GM21737 (cell line): ENCODE data around the gene RNLS.
"Not testable (repeated sequence)": the region's sequence is repeated elsewhere in the genome, so short reads cannot be mapped to it uniquely, and the experiment has no call there.

Experiments
- ATAC-seq: cut with Tn5 transposase; IDR thresholded peaks from one replicate; pipeline ENCODE4 v1.9.1; 2021; ENCODE audit warnings: mild to moderate bottlenecking, moderate library complexity; ENCODE audit not compliant: unreplicated experiment

Gene RNLS

DNA sequence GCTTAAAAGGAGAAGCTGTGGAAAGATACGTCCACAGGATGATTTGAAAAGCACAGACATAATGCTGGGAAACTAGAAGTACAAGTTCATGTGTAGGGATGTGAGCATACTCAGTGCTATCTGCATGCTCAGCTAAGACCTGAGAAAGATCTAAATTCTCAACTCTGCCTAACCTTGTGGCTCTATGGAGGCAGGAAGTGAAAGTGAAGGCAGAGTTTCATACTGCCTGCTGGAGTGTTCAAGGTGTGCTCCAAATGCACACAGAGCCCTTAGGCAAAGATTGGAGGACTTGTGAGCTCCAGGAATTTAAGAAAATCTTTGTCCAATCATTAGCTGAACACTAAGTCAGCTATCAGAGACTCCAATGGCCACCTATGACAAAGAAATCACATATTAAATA, 190.9 kb downstream of the RNLS start:
- peak; percentile 74 for ATAC-seq

DNA sequence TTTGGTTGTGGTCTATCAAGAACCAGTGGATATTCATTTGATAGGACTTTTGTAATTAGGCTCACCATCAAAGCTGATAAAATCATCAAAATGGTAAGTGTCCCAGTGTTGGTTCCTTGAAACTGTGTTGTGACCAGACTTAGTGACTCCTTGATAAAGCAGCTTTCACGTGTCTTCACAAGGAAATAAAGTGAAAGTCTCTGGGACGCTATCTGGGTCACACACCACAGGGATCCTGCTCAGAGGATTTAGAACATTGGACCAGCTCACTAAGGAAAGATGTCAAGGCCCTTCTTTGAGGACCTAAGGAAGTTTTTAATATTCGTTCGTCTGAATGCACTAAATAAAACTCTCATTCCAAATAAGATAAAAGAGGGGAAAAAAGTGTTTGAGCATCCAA, 193.1 kb downstream of the RNLS start:
- ATAC-seq = no peak

GRCh38 chr10:88389456-88389855, 193.7 kb downstream of the RNLS start:
- ATAC-seq = no peak

DNA sequence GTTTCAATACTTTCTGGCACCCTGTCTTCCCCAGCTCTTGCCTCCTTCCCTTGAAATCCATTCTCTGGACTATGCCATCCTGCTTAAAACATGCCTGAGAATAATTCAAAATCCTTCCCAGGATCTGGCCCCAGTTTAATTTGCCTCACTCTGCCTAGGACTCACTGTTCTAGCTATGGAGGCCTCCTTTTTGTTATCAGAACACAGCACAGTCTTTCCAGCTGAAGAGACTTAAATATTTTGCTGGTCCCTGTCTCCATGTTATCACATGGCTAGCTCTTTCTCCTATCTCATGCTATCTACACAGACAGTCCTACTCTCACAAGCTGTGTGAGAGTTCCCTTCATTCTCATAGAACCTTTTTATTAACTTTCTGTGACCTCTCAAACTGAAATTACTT, 194.8 kb downstream of the RNLS start:
- no peak for ATAC-seq

DNA sequence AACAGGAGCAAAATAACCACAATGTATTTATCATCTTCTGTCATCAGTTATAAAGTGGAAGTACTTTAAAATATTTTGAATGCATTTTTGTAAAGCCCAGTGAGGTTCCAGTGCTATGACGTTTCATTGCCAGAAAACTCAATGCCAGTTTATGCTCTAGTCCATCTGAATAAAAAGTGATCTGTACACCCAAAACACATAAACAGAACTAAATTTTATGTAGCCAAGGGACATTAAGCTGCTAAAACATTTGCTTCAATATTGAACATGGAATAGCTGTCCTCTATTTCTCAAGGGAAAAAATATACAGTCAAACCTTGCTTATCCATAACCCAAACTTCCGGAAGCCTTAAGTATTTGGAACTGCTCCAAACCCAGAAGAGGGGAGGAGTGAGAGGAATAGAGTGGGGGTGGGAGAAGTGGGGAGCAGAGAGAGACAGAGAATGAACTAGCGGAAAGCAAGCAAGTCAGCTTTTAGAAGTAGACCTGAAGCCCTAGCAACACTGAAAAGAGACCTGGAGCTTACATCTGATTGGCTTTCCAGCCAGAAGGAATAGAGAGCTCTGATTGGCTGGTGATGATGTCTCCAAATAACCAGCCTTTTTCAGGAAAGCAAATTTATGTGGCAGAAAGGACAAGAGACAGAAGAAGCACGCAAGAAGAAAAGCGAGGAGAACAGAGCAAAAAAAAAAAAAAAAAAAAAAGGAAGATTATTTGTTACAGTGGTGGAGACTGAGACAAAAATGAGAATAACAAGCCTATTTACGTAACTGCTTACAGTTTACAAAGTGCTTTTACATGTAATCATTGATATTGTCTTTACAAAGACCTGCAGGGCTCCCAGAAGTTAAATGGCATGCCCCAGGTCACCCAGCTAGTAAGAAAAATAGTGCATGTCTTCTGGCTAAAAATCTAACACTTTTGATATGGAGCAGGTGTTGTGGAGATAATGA, 196.0 kb downstream of the RNLS start:
- peak; percentile 33 for ATAC-seq

- peak; percentile 39 for ATAC-seq
Observed at GRCh38 chr10:88386204-88386788, 196.8 kb downstream of the RNLS start.

DNA sequence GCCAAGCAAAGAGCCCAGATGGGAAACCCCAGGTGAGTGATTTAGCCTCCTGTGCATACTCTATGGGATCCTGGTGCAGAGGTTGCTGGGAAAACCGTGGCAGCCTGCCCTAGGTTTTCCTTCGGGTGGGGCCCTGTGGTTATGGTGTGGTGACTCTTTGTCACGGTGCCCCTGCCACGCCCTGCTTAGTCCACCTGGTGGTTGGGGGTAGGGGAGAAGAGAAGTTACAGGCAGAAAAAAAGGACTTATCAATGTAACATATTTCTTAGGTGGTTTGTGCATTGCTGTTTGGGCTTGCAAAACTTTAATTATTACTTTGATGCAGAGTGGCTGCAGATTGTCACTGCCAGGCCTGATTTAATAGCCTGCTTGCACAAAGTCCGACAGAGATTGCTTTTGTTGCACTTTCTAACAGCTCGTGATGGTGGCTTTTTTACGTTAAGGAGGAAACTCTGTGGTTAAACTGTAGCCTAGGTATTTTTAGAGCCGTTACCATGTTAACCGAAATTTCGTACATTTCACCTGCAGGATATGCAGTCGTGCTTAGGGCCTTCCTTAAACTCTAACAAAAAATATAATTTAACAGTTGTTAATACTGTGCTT, 197.4 kb downstream of the RNLS start:
- peak; percentile 58 for ATAC-seq

DNA sequence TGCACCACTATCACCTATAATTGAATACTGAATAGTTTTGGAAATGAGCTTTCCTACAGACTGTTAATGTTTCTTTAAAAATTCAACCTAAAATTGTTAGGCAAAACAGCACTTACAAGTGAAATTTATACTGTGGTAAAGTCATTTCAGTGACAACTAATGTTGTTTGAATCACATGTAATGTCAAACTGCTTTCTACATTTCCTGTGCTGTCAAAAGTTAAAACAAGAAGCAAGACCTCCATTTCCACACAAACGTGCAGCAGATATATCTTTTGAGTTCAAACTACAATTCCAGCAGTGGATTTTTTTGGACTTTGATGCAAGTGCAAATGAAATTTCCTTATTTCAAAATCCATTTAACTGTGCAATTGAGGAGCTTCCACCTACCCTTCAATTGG, 199.8 kb downstream of the RNLS start:
- no peak for ATAC-seq

DNA sequence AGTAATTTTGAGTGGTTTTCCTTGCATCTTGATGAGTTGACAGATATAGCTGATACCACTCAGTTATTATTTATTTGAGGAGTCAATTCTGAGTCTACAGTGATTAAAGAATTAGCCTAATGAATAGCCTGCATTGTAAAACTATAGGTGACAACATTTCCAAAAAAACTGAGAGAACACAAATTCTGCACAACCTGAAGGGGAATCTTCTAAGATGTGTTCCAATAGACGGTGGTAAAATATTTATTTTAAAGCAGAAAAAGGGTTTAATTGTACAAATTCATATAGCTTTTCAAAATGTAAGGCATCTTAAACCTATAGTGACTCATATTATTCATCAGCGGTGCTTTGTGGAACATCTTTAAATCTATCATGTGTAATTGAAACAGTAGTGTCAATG, 200.4 kb downstream of the RNLS start:
- ATAC-seq = no peak

DNA sequence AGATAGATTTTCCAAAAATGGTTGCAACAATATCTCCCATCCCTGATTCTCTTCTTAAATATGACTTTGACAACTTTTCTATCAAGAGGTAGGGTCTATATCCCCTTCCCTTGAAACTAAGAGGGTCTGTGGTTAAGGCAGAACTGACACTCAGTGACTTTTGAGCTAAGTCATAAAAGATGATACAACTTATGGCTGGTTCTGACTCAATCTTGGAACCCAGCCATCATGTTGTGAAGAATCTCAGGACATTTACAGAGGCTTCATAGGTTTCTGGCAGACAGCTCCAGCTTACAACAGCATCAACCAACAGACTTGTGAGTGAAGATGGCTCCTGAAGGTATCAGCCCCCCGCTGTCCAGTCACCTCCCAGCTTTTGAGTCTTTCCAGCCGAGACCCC, 203.5 kb downstream of the RNLS start:
- no peak for ATAC-seq

DNA sequence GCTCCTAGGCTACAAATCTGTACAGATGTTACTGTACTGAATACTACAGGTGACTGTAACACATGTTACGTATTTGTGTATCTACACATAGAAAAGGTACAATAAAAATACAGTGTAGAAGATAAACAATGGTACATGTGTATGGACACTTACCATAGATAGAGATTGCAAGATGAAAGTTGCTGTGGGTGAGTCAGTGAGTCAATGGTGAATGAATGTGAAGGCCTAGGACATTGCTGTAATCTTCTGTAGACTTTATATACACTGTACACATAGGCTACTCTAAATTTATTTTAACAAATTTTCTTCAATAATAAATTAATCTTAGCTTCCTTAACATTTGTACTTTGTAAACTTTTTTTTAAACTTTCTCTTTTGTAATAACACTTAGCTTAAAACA, 205.6 kb downstream of the RNLS start:
- ATAC-seq = no peak

DNA sequence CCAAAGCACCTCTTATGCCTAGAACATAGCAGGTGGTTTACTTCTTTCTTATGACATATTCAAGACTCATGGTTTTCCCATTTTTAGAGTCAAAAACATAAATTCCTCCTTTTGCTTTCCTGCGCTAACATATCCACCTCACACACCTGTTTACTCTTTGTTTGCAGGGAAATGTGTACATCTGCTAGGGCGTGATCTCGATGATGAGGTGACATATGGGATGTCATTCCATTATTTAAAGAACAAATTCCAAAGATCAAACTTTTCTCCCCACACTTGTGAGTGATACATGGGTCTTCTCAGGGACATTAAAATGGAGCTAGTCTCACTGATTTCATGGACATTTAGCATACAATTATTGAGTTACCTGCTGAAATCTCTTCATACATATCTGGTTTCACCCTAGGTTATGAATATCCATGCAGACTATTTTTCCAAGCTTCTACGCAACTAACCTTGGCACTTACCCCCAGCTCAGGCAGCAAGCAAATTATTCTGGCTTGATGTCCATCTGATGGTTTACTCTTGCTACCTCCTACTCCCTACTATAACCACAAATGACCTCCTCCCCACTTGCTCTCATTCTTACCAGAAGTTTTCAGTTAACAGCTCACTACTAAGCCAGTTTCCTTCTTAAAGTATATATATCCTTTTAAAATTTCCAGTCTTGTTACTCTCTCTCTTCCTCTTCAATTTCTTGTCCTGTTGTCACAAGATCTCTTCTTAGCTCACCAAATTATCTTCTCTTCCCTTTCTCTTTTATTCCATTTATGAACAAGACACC, 208.5 kb downstream of the RNLS start:
- no peak for ATAC-seq

DNA sequence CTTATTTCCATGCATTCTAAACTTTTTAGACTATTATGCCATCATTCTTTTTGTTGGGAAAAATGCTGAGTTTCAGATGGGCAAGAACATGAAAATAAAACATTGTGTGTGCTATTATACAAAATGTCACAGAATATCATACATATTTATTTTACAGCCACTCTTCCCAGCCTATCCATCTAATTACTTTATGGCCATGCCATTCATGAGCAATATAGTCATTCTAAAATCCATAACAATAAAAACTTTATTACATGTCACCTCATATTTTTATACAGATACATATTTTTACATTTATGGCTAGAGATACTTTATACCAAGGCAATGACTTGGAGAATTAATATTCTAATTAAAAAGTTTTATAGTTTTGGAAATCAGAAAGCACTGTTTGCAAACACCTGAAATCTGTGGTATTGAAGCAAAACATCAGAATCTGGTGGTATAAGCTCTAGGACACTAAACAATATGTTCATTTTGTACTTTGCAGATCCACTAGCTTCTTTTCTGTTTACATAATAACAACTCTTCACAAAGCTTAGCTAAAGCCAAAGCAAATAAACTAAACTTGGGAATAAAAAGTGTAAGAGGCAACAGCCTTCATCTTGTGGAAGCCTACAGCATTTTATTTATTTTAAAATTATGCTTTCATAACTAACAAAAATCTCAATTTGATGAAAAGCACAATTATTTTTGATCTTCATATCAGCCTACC, 210.1 kb downstream of the RNLS start:
- no peak for ATAC-seq

- no peak for ATAC-seq
Observed at GRCh38 chr10:88372051-88372715, 210.9 kb downstream of the RNLS start.

- ATAC-seq = no peak
Observed at GRCh38 chr10:88370713-88371112, 212.4 kb downstream of the RNLS start.

DNA sequence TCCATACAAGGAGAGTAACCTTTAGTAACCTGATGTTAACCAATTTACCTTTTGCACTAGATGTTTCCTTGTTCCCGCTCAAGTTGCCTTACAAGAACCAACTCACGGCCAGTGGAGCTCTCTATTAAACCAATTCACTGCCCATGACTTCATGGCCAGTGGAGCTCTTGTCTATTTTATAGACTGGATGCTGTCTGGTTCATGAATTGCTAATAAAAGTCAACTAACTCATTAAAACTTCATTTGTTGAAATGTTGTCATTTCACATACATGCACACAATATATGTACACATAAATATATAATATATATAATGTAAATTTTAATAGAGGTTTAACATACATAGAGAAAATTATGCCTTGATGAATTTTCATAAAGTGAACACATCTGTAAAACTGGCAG, 216.3 kb downstream of the RNLS start:
- no peak for ATAC-seq

DNA sequence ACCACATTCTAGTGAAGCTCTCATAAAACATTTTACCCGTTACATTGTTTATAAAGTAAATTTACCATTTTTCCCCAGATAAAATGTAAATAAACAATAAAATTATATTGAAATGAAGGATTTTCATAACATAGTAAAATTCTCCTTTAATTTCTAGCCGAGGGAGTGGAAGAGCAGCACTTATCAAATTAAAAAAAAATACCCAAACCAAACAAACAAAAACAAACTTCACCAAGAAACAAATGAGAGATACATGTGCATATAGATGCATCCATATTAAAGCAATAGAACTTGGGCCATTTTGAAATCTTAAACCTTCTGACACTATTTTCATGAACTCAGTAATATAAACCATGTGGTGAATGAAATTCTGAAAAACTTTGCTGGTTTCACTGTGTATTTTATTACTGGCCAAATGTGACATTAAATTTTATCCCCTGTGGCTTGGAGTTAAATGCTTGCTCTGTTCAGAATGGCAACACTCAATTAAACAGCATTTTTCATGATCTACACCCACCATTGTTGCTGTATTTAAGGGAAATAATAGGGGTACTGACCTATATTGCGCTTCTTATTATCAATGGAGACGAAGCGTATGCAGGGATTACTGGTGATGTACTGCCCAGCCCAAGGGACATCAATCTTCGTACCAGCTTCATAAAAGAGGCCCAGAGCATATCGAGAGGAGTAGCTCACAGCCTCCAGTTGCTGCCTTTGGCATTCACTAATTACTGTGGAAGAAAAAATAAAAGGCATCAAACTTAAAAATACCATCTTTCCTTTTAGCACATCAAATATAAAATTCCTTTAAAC, 220.9 kb downstream of the RNLS start:
- ATAC-seq = no peak

- ATAC-seq = no peak
Observed at GRCh38 chr10:88361494-88361893, 221.6 kb downstream of the RNLS start.

- ATAC-seq = not testable (repeated sequence)
Observed at GRCh38 chr10:88355750-88356149, 227.4 kb downstream of the RNLS start.
